Measurements from ENCODE around the gene CCDC158. TPM values are rescaled to one million over a fixed set of nuclear protein-coding genes. Genes with fewer than 3 reads are reported as not detected.

CCDC158 gene
- total and polyA plus RNA-seq, 9 donors = 0.02 to 0.23 (median 0.15) TPM; not detected in 3

GRCh38 chr4:76305033-76305687 lies 115.8 kb downstream of the CCDC158 start:
- H3K4me3 ChIP-seq = peak overlapping the region; percentile 58
- 87 to 92% (median 89%) methylated on average over 7 of the region's 7 CpGs for WGBS, 3 donors
- H3K27ac ChIP-seq = peak overlapping the region in 1 of 2 donors; percentile 84
- H3K9me3 ChIP-seq = no peaks in the 10 kb centered on the region
- H3K36me3 ChIP-seq = no peaks in the 10 kb centered on the region
- H3K27me3 ChIP-seq = no peaks in the 10 kb centered on the region
- no peak for DNase-seq
- intact Hi-C loops (cut with DNase I) = loop anchor here in 1 of 4 donors (10.0 kb wide), 1 partner anchor 110 kb away; no protein-coding TSS in a partner anchor
- peaks cover 8% of the 10 kb centered on the region for H3K4me1 ChIP-seq (ENCODE audit: insufficient read depth)
- no peak for TF ChIP-seq POLR2A (IDR thresholded peaks at IDR 0.05)
- TF ChIP-seq EP300 (IDR thresholded peaks at IDR 0.05) = no peak
- TF ChIP-seq, protein P1, sequence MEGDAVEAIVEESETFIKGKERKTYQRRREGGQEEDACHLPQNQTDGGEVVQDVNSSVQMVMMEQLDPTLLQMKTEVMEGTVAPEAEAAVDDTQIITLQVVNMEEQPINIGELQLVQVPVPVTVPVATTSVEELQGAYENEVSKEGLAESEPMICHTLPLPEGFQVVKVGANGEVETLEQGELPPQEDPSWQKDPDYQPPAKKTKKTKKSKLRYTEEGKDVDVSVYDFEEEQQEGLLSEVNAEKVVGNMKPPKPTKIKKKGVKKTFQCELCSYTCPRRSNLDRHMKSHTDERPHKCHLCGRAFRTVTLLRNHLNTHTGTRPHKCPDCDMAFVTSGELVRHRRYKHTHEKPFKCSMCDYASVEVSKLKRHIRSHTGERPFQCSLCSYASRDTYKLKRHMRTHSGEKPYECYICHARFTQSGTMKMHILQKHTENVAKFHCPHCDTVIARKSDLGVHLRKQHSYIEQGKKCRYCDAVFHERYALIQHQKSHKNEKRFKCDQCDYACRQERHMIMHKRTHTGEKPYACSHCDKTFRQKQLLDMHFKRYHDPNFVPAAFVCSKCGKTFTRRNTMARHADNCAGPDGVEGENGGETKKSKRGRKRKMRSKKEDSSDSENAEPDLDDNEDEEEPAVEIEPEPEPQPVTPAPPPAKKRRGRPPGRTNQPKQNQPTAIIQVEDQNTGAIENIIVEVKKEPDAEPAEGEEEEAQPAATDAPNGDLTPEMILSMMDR (IDR thresholded peaks at IDR 0.05) = no peak

- Histone ChIP-seq H3K4me3 (no peak overlapping the region), H3K27me3 (no peaks in the 10 kb centered on the region), H3K27ac (no peak overlapping the region), H3K36me3 (no peaks in the 10 kb centered on the region), H3K4me1 (ENCODE audit: insufficient read depth) (peaks cover 8% of the 10 kb centered on the region), H3K9me3 (no peaks in the 10 kb centered on the region)
- TF ChIP-seq POLR2A (IDR thresholded peaks at IDR 0.05) (no peak), EP300 (IDR thresholded peaks at IDR 0.05) (no peak)
- TF ChIP-seq, protein P1 (IDR thresholded peaks at IDR 0.05) = no peak
- no peak for DNase-seq
- intact Hi-C loops (cut with DNase I) = loop anchor here in 1 of 4 donors (10.0 kb wide), 1 partner anchor 108 kb away; no protein-coding TSS in a partner anchor
- 76 to 82% (median 79%) methylated on average over 3 of the region's 3 CpGs for WGBS, 3 donors
These were observed 118.0 kb downstream of the CCDC158 start for GRCh38 chr4:76302826-76303438.

DNA sequence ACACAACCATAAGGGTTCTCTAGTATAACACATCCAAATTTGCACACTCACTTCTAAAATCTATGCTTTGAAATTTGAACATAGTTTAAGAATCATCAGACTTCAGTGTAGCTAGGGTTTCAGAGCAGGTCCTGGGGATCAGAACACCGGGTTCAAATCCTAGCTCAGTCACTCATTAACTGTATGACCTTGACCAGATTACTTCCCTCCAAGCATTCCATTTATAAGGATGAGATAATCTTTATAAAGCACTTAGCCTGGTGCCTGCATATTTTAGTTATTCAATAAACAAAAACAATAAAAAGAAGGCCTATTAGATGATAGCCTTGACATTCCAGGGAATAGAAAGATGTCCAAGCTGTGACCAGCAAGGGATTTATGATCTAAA lies 119.2 kb downstream of the CCDC158 start:
- no peaks in the 10 kb centered on the region for H3K9me3 ChIP-seq
- H3K27ac ChIP-seq = no peak overlapping the region
- no peaks in the 10 kb centered on the region for H3K27me3 ChIP-seq
- intact Hi-C loops (cut with DNase I) = loop anchor here in 1 of 4 donors (10.0 kb wide), 1 partner anchor 107 kb away; no protein-coding TSS in a partner anchor
- TF ChIP-seq, protein P1 (IDR thresholded peaks at IDR 0.05) = no peak
- TF ChIP-seq POLR2A (IDR thresholded peaks at IDR 0.05) = no peak
- no peak for TF ChIP-seq EP300 (IDR thresholded peaks at IDR 0.05)
- no peak overlapping the region for H3K4me3 ChIP-seq
- H3K4me1 ChIP-seq (ENCODE audit: insufficient read depth) = peaks cover 6% of the 10 kb centered on the region
- DNase-seq = no peak
- WGBS, 3 donors = 3 to 13% (median 7%) methylated on average over 1 of the region's 1 CpG
- no peaks in the 10 kb centered on the region for H3K36me3 ChIP-seq

- DNase-seq = no peak
- intact Hi-C loops (cut with DNase I) = loop anchor here in 1 of 4 donors (10.0 kb wide), 1 partner anchor 106 kb away; no protein-coding TSS in a partner anchor
- no peaks in the 10 kb centered on the region for H3K36me3 ChIP-seq
- 81 to 92% (median 90%) methylated on average over 4 of the region's 4 CpGs for WGBS, 3 donors
- peaks cover 6% of the 10 kb centered on the region for H3K4me1 ChIP-seq (ENCODE audit: insufficient read depth)
- no peak overlapping the region for H3K4me3 ChIP-seq
- H3K27me3 ChIP-seq = no peaks in the 10 kb centered on the region
- TF ChIP-seq, protein P1 (IDR thresholded peaks at IDR 0.05) = no peak
- TF ChIP-seq EP300 (IDR thresholded peaks at IDR 0.05) = no peak
- TF ChIP-seq POLR2A (IDR thresholded peaks at IDR 0.05) = no peak
- no peaks in the 10 kb centered on the region for H3K9me3 ChIP-seq
- no peak overlapping the region for H3K27ac ChIP-seq
These were observed 119.7 kb downstream of the CCDC158 start for GRCh38 chr4:76301068-76301774.

Data from ovary (tissue), 9 donors.